ENCODE measurements around the gene UPP1. TPM values are rescaled to one million over a fixed set of nuclear protein-coding genes. Genes with fewer than 3 reads are reported as not detected.

Gene UPP1
- total and polyA plus RNA-seq, 10 of the 15 experiments (the other 5 are each of a cell fraction or from before 2014, with no cell fraction given), result 0.93 to 7.9 (median 3.8) TPM

DNA sequence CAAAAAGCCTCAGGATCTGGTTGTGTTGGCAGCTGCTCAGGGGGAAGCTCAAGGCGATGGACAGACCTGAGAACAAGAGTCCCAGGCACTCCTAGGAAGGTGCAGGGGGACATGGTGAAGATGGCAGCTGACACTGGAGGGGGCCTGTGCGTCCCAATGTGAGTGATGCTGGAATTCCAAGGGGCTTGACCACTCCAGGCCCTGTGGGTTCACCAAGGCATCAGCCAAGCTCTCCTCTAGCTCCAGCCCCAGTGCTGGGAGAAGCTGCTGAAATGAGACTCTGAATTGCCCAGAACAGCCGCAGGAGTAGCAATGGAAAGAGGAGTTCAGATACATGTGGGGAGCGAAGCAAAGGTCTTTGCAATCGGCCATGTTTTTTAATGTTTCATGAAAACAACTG is 16.0 kb downstream of the UPP1 start (continued):
- TF ChIP-seq, protein P1, sequence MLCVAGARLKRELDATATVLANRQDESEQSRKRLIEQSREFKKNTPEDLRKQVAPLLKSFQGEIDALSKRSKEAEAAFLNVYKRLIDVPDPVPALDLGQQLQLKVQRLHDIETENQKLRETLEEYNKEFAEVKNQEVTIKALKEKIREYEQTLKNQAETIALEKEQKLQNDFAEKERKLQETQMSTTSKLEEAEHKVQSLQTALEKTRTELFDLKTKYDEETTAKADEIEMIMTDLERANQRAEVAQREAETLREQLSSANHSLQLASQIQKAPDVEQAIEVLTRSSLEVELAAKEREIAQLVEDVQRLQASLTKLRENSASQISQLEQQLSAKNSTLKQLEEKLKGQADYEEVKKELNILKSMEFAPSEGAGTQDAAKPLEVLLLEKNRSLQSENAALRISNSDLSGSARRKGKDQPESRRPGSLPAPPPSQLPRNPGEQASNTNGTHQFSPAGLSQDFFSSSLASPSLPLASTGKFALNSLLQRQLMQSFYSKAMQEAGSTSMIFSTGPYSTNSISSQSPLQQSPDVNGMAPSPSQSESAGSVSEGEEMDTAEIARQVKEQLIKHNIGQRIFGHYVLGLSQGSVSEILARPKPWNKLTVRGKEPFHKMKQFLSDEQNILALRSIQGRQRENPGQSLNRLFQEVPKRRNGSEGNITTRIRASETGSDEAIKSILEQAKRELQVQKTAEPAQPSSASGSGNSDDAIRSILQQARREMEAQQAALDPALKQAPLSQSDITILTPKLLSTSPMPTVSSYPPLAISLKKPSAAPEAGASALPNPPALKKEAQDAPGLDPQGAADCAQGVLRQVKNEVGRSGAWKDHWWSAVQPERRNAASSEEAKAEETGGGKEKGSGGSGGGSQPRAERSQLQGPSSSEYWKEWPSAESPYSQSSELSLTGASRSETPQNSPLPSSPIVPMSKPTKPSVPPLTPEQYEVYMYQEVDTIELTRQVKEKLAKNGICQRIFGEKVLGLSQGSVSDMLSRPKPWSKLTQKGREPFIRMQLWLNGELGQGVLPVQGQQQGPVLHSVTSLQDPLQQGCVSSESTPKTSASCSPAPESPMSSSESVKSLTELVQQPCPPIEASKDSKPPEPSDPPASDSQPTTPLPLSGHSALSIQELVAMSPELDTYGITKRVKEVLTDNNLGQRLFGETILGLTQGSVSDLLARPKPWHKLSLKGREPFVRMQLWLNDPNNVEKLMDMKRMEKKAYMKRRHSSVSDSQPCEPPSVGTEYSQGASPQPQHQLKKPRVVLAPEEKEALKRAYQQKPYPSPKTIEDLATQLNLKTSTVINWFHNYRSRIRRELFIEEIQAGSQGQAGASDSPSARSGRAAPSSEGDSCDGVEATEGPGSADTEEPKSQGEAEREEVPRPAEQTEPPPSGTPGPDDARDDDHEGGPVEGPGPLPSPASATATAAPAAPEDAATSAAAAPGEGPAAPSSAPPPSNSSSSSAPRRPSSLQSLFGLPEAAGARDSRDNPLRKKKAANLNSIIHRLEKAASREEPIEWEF (IDR thresholded peaks at IDR 0.05; ENCODE audit: insufficient replicate concordance, low read depth, low read length), result no peak
- TF ChIP-seq RAD21 (IDR thresholded peaks at IDR 0.05; ENCODE audit: insufficient read depth, low read depth, low read length) (no peak), GABPA (IDR thresholded peaks at IDR 0.05; ENCODE audit: low read depth) (no peak), ZNF24 (IDR thresholded peaks at IDR 0.05) (no peak), SP1 (IDR thresholded peaks at IDR 0.05; ENCODE audit: low read depth, low read length) (no peak), KDM1A (IDR thresholded peaks at IDR 0.05; ENCODE audit: borderline replicate concordance) (no peak), RUNX3 (IDR thresholded peaks at IDR 0.05; ENCODE audit: low read length) (no peak), MYB (IDR thresholded peaks at IDR 0.05; ENCODE audit: borderline replicate concordance, low read depth, low read length) (no peak)
- TF ChIP-seq, protein P2, sequence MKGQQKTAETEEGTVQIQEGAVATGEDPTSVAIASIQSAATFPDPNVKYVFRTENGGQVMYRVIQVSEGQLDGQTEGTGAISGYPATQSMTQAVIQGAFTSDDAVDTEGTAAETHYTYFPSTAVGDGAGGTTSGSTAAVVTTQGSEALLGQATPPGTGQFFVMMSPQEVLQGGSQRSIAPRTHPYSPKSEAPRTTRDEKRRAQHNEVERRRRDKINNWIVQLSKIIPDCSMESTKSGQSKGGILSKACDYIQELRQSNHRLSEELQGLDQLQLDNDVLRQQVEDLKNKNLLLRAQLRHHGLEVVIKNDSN (IDR thresholded peaks at IDR 0.05; ENCODE audit: borderline replicate concordance, extremely low read length, insufficient read depth, low read depth, low read length), result no peak
